ENCODE measurements around the gene BPIFB2. TPM values are rescaled to one million over a fixed set of nuclear protein-coding genes. Genes with fewer than 3 reads are reported as not detected.

BPIFB2 gene
- total RNA-seq, 1 donor from 2014 or later: not detected

GRCh38 chr20:33008336-33009213 is 1.1 kb downstream of the BPIFB2 start:
- no peaks in the 10 kb centered on the region for H3K36me3 ChIP-seq (ENCODE audit: insufficient read depth, low read length)
- Mint-ChIP-seq H3K36me3 (ENCODE audit: low read depth, unreplicated experiment) (no peaks in the 10 kb centered on the region), H3K9me3 (ENCODE audit: unreplicated experiment) (peaks cover 2% of the 10 kb centered on the region), H3K27me3 (ENCODE audit: low read depth, unreplicated experiment) (peaks cover 31% of the 10 kb centered on the region), H3K27ac (ENCODE audit: unreplicated experiment) (no peak overlapping the region), H3K4me3 (ENCODE audit: unreplicated experiment) (no peak overlapping the region), H3K4me1 (ENCODE audit: low read depth, unreplicated experiment) (no peaks in the 10 kb centered on the region)
- FAIRE-seq (no peak), DNase-seq (ENCODE audit: low read depth) (no peak)
- no peak for TF ChIP-seq EZH2 (IDR thresholded peaks at IDR 0.05; ENCODE audit: insufficient read depth, low read length)
- no peak for TF ChIP-seq CTCF (IDR thresholded peaks at IDR 0.05; ENCODE audit: insufficient read depth, low read depth, low read length)
- H3K9ac ChIP-seq (ENCODE audit: low read length): no peak overlapping the region
- no peak overlapping the region for H3K27ac ChIP-seq (ENCODE audit: low read depth, low read length)
- no peak overlapping the region for H3K4me3 ChIP-seq (ENCODE audit: insufficient read depth, low read depth, low read length)
- H3K27me3 ChIP-seq (ENCODE audit: insufficient read depth, low read length): no peaks in the 10 kb centered on the region
- no peaks in the 10 kb centered on the region for H3K9me3 ChIP-seq (ENCODE audit: insufficient read depth, low read depth, low read length)
- H4K20me1 ChIP-seq (ENCODE audit: insufficient read depth, low read length): no peaks in the 10 kb centered on the region
- no peaks in the 10 kb centered on the region for H3K79me2 ChIP-seq (ENCODE audit: insufficient read depth, low read length)
- no peak overlapping the region for H2AFZ ChIP-seq (ENCODE audit: low read depth, low read length)
- no peak overlapping the region for H3K4me2 ChIP-seq (ENCODE audit: low read length)
- no peaks in the 10 kb centered on the region for H3K4me1 ChIP-seq (ENCODE audit: insufficient read depth, low read length)

GRCh38 chr20:33009214-33010132 is 2.0 kb downstream of the BPIFB2 start:
- no peak overlapping the region for H3K27ac Mint-ChIP-seq (ENCODE audit: unreplicated experiment)
- no peaks in the 10 kb centered on the region for H3K79me2 ChIP-seq (ENCODE audit: insufficient read depth, low read length)
- no peak overlapping the region for H3K9ac ChIP-seq (ENCODE audit: low read length)
- DNase-seq (ENCODE audit: low read depth): no peak
- H3K36me3 Mint-ChIP-seq (ENCODE audit: low read depth, unreplicated experiment): no peaks in the 10 kb centered on the region
- H3K27ac ChIP-seq (ENCODE audit: low read depth, low read length): no peak overlapping the region
- H3K4me1 ChIP-seq (ENCODE audit: insufficient read depth, low read length): no peaks in the 10 kb centered on the region
- H3K27me3 ChIP-seq (ENCODE audit: insufficient read depth, low read length): no peaks in the 10 kb centered on the region
- no peak overlapping the region for H3K4me3 Mint-ChIP-seq (ENCODE audit: unreplicated experiment)
- H3K9me3 ChIP-seq (ENCODE audit: insufficient read depth, low read depth, low read length): no peaks in the 10 kb centered on the region
- H4K20me1 ChIP-seq (ENCODE audit: insufficient read depth, low read length): no peaks in the 10 kb centered on the region
- H2AFZ ChIP-seq (ENCODE audit: low read depth, low read length): no peak overlapping the region
- FAIRE-seq: no peak
- TF ChIP-seq EZH2 (IDR thresholded peaks at IDR 0.05; ENCODE audit: insufficient read depth, low read length): no peak
- no peak for TF ChIP-seq CTCF (IDR thresholded peaks at IDR 0.05; ENCODE audit: insufficient read depth, low read depth, low read length)
- H3K4me2 ChIP-seq (ENCODE audit: low read length): no peak overlapping the region
- peaks cover 2% of the 10 kb centered on the region for H3K9me3 Mint-ChIP-seq (ENCODE audit: unreplicated experiment)
- H3K36me3 ChIP-seq (ENCODE audit: insufficient read depth, low read length): no peaks in the 10 kb centered on the region
- H3K27me3 Mint-ChIP-seq (ENCODE audit: low read depth, unreplicated experiment): peaks cover 35% of the 10 kb centered on the region
- no peaks in the 10 kb centered on the region for H3K4me1 Mint-ChIP-seq (ENCODE audit: low read depth, unreplicated experiment)
- no peak overlapping the region for H3K4me3 ChIP-seq (ENCODE audit: insufficient read depth, low read depth, low read length)

Measured in astrocyte (in vitro differentiated cells and primary cell).